ENCODE data around the gene PBX3.

DNA sequence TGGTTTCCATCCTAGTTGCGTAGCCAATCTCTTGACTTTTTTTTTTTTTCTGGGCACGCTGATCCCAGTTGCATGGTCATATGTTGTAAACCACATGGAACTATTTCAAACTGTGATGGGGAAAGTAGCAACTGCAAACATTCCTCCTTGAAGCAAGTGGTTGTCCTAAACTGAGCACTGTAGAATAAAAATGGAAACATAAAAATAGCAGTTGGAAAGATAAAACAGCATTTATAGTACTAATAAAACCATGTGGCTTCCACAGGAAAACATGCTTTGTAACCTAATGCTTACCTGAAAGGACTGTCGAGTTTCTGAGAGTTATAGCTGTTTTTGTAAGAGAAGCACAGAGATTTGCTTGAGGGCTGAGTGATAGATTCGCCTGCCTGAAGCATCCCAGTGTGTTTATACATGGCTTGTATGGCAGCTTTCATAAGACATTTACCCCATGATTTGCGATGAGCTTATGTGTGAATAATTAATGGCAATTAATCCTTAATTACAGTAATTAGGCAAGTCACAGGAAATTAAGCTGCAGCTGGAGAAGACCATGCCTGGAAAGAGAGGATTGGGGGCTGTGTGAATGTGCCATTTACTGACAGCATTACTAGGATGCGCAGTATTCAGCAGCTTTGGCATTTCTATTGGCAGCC is 136.5 kb downstream of the PBX3 start:
- TF ChIP-seq CTCF (conservative IDR thresholded peaks at IDR 0.05 in 1 of 2, IDR thresholded peaks at IDR 0.05 in 1 of 2; ENCODE audit: low read depth in 1 of 2, low read length in 2 of 2): no peak
- TF ChIP-seq EZH2 (IDR thresholded peaks at IDR 0.05; ENCODE audit: low read length, missing control alignments): no peak
